ENCODE results near the gene PHF3.
"Not testable (repeated sequence)": the region's sequence is repeated elsewhere in the genome, so short reads cannot be mapped to it uniquely, and the experiment has no call there.

PHF3 gene

DNA sequence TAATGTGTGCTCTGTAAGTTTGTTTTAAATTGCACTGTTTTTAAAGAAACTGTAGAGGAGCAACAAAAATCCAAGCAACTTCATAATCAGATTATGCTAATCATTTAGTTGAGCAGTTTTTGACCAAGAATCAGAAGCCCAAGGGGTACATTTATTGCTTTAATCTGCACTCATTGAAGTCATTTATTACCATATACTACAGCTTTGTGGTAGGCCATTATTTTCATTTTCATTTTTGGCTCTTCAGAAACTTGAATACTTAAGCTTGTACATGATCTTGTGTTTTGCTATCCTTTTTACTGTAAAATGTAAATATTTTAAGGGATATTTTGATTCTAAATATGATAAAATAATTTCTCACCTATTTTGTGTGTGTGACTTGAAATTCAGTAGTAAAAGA is 78.5 kb downstream of the PHF3 start:
- no peak for DNase-seq

DNA sequence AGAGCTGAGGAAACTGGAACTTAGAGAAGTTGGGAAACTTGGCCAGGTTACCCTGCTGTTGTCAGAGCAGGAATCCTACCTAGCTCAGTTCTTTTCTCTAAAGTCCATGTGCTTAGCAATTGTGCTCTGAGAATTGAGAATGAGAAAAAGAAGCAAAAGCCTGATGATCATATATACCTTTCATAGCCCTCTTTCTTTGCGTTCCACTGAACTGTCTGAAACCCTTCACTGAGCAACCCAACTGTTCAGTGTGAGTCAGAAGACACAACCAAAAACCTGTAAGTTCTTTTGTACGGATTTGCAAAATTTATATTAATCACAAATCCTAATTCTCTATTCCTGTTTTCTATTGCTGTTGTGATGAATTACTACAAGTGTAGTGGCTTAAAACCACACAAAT is 80.6 kb downstream of the PHF3 start:
- no peak for DNase-seq

- no peak for DNase-seq
Measured at GRCh38 chr6:63721181-63721580, 85.6 kb downstream of the PHF3 start.

- no peak for DNase-seq
Measured at GRCh38 chr6:63724721-63725120, 89.1 kb downstream of the PHF3 start.

- no peak for DNase-seq
Measured at GRCh38 chr6:63730311-63730710, 94.7 kb downstream of the PHF3 start.

- DNase-seq: no peak
Measured at GRCh38 chr6:63731930-63732329, 96.3 kb downstream of the PHF3 start.

- no peak for DNase-seq
Measured at GRCh38 chr6:63732336-63732735, 96.7 kb downstream of the PHF3 start.

- DNase-seq: no peak
Measured at GRCh38 chr6:63734923-63735322, 99.3 kb downstream of the PHF3 start.

- DNase-seq: not testable (repeated sequence)
Measured at GRCh38 chr6:63738190-63738589, 102.6 kb downstream of the PHF3 start.

DNA sequence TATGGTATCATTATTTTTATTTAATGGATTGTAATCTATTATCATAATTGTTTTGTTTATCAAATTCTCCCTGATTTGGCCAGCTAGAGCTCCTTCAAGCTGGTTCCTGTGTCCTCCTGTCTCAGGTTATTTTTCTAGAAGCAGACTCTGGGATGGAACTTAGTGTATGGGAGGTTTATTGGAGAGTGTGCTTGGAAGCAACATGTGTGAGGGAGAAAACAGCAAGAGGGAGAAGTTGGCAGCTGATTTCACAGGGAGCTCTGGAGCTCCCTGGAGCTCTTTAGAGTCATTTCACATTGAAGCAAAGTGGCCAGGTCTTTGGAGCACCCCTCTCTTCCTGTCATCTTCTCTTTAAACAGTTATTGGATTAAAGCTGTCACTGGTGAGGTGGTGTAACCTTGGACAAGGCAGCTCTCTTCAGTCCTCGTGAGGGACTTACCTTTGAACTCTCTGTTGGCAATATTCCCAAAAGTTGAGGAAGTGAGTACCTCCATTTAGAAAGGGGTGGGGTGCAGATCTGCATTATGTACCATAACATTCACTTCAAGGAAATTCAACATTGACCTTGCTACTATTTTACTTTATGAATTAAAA is 103.6 kb downstream of the PHF3 start:
- DNase-seq: no peak

DNA sequence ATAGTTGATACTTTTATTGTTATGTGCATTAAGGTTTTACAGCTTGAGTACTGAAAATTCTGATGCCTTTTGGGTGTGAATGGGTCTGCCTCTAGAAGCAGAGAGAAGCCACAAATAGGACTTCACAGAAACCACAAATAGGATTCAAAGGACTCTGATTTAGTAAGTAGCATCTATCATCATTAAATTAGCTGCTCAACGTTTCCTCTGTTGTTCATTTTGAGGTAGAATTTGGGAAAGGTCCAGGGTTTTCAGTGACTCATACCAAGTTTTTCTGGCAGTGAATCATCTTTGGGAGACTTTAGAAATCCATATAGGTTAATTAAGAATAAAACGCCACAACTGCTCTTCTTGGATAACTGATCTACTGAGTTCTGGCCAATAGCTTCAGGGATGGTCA is 105.1 kb downstream of the PHF3 start:
- DNase-seq: no peak

DNA sequence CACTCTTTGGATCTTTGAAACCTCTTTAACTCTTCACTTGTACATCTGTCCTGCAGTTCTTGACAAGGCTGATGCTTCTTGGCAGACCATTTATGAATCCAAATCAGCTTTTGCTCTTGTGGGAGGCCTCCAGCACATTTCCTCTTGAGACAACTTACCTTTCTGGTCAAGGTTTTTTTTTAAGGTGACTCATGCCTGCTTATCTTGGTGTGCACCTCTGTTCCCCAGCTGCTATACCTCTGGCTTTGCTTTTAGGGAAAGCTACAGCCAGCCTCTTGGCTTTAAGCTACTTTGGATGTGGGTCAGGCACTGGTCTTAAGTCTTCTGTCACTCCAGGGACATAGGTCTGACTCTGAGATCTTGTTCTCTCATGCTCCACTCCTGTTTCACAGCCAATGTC is 106.5 kb downstream of the PHF3 start:
- no peak for DNase-seq

DNA sequence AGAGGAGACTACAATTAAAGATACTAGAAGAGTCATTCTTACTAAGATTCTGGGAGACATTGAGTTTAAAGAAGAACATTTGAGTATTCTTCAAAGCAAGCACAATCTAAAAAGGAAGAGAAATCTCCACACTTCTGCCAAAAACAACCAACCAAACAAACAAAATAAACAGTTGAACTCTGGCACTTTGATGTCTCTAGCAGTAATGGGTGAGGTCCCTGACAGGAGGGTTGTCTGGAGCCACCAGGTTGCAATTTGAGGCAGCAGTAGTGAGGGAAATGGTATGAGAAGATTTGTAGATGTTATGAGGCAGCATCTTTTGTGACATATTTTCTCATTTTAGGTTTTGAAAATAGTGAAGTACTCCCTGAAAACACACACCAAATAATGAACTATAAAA is 108.1 kb downstream of the PHF3 start:
- DNase-seq: no peak

DNA sequence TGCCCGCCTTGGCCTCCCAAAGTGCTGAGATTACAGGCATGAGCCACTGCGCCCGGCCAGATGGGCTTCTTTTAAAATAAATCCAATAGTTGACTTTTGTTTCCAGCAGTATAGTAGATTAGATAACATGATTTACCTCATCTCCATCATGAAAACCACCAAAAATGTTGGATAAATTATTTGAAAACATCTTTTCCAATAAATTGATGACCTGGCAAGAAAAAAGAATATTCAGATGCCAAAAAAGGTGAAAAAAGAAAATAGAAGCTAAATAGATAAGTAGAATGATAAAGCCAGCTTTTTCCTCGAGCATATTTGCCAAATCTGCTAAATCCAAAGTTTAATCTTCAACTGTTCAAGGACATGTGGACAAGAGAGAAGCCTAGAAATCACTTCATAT is 109.2 kb downstream of the PHF3 start:
- no peak for DNase-seq

DNA sequence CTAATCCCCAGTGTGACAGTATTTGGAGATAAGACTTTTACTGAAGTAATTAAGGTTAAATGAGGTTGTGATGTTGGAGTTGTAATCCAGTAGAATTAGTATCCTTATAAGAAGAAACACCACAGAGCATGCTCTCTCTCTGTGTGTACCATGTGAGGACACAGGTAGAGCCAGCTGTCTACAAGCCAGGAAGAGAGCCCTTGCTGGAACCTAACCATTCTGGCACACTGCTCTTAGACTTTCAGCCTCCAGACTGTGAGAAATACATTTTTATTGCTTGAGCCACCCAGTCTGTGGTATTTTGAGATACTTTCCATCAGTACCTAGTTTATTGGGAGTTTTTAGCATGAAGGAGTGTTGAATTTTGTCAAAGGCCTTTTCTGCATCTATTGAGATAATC is 110.2 kb downstream of the PHF3 start:
- no peak for DNase-seq

- no peak for DNase-seq
Measured at GRCh38 chr6:63750400-63750799, 114.8 kb downstream of the PHF3 start.

DNA sequence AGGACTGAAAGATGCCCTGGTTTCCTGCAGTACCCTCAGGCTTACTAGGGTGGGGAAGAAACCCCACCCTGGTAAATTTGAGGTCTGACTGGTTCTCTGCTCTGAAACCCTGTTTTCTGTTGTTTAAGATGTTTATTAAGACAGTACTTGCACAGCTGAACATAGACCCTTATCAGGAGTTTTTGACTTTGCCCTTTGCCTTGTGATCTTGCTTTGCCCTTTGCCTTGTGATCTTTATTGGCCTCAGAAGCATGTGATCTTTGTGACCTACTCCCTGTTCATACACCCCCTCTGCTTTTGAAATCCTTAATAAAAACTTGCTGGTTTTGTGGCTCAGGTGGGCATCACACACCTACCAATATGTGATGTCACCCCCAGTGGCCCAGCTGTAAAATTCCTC is 121.7 kb downstream of the PHF3 start:
- DNase-seq: not testable (repeated sequence)

DNA sequence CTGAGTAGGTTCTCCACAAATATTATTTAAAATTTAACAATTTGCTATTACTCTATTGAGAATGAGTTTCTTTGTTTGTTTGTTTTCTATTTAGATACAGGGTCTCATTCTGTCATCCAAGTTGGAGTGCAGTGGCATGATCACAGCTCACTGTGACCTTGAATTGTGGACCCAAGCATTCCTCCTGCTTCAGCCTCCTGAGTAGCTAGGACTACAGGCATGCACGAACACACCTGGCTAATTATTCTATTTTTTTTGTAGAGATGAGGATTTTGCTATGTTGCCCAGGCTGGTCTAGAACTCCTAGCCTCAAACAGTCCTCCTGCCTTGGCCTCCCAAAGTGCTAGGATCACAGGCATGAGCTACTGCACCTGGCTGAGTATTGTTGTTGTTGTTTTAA is 122.2 kb downstream of the PHF3 start:
- DNase-seq: no peak

DNA sequence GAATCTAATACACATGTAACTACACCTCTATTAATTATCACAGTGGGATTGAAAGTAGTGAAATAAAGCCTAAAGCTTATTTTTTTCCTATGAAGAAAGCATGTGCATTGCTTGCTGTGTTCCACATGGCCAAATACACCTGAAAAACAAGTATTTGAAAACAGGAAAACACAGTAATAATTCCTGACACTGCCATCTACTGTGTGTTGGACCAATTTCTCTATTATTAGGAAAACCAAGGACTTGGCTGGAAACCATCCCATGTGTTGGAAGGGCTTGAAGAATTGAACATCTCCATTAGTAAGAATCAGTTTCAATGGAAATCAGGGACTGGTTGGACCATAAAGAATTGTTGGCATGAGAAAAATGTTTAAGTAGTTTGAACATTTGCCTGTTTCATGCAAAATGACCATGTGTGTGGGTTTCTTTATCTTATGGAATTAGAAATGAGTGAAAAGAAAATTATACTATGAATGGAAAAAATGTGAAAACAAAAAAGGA is 124.1 kb downstream of the PHF3 start:
- no peak for DNase-seq

DNA sequence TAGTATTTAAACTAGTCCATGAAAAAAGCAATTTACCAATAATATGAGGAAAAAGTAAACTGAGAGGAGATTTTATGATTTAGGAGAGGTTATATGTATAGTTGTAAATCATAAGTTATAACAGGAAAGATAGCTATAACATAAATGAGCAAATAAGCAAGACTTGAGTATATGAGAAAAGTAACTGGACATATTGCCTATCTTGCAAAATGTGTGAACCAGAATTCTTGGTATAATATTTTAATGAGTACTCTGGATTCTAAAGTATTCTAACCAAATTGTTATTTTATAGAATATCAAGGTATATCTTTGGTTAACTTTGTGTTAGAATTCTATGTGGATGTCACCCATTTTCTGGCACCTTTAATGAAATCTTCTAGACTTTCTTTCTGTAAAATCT is 124.6 kb downstream of the PHF3 start:
- no peak for DNase-seq

DNA sequence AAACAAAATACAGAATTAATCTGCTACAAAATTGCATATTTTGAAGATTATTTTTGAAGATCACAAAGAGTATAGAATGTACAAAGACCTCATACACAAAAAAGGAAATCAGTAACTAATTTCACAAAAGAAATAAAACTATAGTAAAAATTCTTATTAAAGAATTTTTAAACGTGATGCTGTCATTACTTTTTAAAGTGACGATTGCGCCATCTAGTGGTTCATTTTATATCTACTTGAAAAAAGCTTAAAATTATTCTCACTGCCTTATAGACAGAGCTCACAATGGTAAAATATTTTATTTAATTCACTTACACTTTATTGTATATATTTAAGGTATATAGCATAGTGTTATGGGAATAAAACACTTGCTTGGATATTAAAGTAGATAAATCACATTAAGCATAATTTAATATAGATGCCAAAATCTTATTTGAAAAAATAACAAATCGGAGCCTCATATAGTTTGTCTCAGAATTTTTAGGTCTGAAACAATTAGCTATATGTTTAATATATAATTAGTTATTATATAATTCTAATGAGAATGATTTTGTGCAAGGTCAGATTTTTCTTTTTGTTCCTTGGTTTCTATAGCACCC is 128.8 kb downstream of the PHF3 start:
- DNase-seq: peak in 2 of 5 experiments; percentile 13 to 43

Data from T-helper 2 cell (primary cell).